Transverse colon (tissue), 4 donors: ENCODE measurements around the gene METAP2. TPM values are rescaled to one million over a fixed set of nuclear protein-coding genes. Genes with fewer than 3 reads are reported as not detected.

Source experiments
- DNase-seq: peaks from one replicate; pipeline ENCODE4 v3.0.0-alpha.2; 2019
- H3K27ac ChIP-seq, 4 donors: fragments of 200-600 bp; sonication (generic); 2 replicates each; pipeline ENCODE4 v1.5.1; 2016 to 2018; ENCODE audit warnings: inconsistent platforms in 4 of 4
- H3K27me3 ChIP-seq: fragments of 200-600 bp; sonication (generic); 2 replicates; pipeline ENCODE4 v1.5.1; 2017; ENCODE audit warnings: inconsistent platforms
- H3K36me3 ChIP-seq, 4 donors: fragments of 200-600 bp; sonication (generic); 2 replicates each; pipeline ENCODE4 v1.5.1; 2017 to 2019; ENCODE audit warnings: inconsistent platforms in 4 of 4
- H3K4me1 ChIP-seq, 4 donors: fragments of 200-600 bp; sonication (generic); 2 replicates each; pipeline ENCODE4 v1.5.1; 2017 to 2020; ENCODE audit warnings: inconsistent platforms in 4 of 4
- H3K4me3 ChIP-seq, 4 donors: fragments of 200-600 bp; sonication (generic); 1 replicate in 1 of 4; 2 replicates in 3 of 4; pipeline versions ENCODE4 v1.5.1 to v1.6.1; 2017 to 2019; ENCODE audit warnings: inconsistent platforms in 4 of 4
- H3K9me3 ChIP-seq, 2 donors: fragments of 200-600 bp; sonication (generic); 2 replicates each; pipeline ENCODE4 v1.5.1; 2017 to 2019; ENCODE audit warnings: inconsistent platforms in 2 of 2
- CTCF ChIP-seq, 5 experiments: fragments of 200-600 bp in 3 of 5; fragments of 450-650 bp in 2 of 5; sonication (generic) in 3 of 5; IDR thresholded peaks; 1 replicate in 2 of 5; 2 replicates in 3 of 5; pipeline ENCODE4 v1.5.1; 2016 to 2017; ENCODE audit warnings: antibody characterized with exemption in 5 of 5, inconsistent platforms in 3 of 5, mild to moderate bottlenecking in 2 of 5, moderate library complexity in 1 of 5
- EP300 ChIP-seq: sonication (generic); formaldehyde crosslinking; IDR thresholded peaks from one replicate; pipeline ENCODE4 v1.6.1; 2017; ENCODE audit warnings: antibody characterized with exemption, low read depth
- POLR2A ChIP-seq: fragments of 450-650 bp; IDR thresholded peaks from one replicate; pipeline ENCODE4 v1.6.1; 2016; ENCODE audit warnings: antibody characterized with exemption, mild to moderate bottlenecking, moderate library complexity
- POLR2AphosphoS5 ChIP-seq, 3 donors: sonication (generic); formaldehyde crosslinking; IDR thresholded peaks; one replicate each; pipeline ENCODE4 v1.6.1; 2016; ENCODE audit warnings: antibody characterized with exemption in 3 of 3
- WGBS, 2 donors: methylation state at CpG; one replicate each; pipeline ENCODE4 v1.1.5; 2018; ENCODE audit warnings: low coverage in 1 of 2; 5-methylcytosine and 5-hydroxymethylcytosine counted together
- in situ Hi-C, 4 donors: fragments of 200-750 bp; cut with MboI; loops; one replicate each; pipeline versions ENCODE4 v1.15.0 to v1.15.1; 2017; ENCODE audit warnings: low sequenced_read_pairs in 3 of 4, low pct_ligation_motif_present in 1 of 4, low pct_unique_long_range_greater_than_20kb in 1 of 4
- intact Hi-C: fragments of 100-400 bp; cut with DNase I; formaldehyde crosslinking; loops from one replicate; pipeline ENCODE4 v1.15.1; 2023; ENCODE audit warnings: low total_unique reads
- total RNA-seq, 4 donors: library from RNA; depleted of rRNA; stranded (reverse); fragments of >200 nt; gene quantifications; one replicate each; pipeline ENCODE4 v1.1.0, GENCODE V29; 2016

Gene METAP2
- total RNA-seq, 4 donors from 2014 or later: 5.2 to 59.7 (median 42.7) TPM

- Histone ChIP-seq H3K36me3 (no peaks in the 10 kb centered on the region), H3K4me3 (no peak overlapping the region), H3K4me1 (no peaks in the 10 kb centered on the region), H3K9me3 (no peaks in the 10 kb centered on the region), H3K27ac (no peak overlapping the region), H3K27me3 (no peaks in the 10 kb centered on the region)
- no peak for DNase-seq
- intact Hi-C loops: no loop called here
- in situ Hi-C loops: no loop called here
- 96 to 100% methylated on average over 4 to 8 of the region's 8 CpGs for WGBS, 2 donors
- TF ChIP-seq EP300 (no peak), CTCF (IDR thresholded peaks at IDR 0.05) (no peak), POLR2A (no peak), POLR2AphosphoS5 (IDR thresholded peaks at IDR 0.05) (no peak)
Measured at GRCh38 chr12:95522692-95523091, 48.7 kb downstream of the METAP2 start.

- H3K36me3 ChIP-seq: no peaks in the 10 kb centered on the region
- no peak for DNase-seq
- H3K27ac ChIP-seq: no peak overlapping the region
- no peaks in the 10 kb centered on the region for H3K9me3 ChIP-seq
- no peaks in the 10 kb centered on the region for H3K27me3 ChIP-seq
- no peaks in the 10 kb centered on the region for H3K4me1 ChIP-seq
- in situ Hi-C loops (no loop called here), intact Hi-C loops (no loop called here)
- no peak for TF ChIP-seq CTCF (IDR thresholded peaks at IDR 0.05)
- TF ChIP-seq POLR2AphosphoS5 (IDR thresholded peaks at IDR 0.05): no peak
- no peak for TF ChIP-seq POLR2A
- no peak for TF ChIP-seq EP300
- 67 to 70% methylated on average over 4 of the region's 4 CpGs for WGBS, 2 donors
- no peak overlapping the region for H3K4me3 ChIP-seq
Measured at GRCh38 chr12:95528431-95528830, 54.5 kb downstream of the METAP2 start.

GRCh38 chr12:95529693-95530225, 55.8 kb downstream of the METAP2 start:
- 78 to 81% methylated on average over 4 of the region's 4 CpGs for WGBS, 2 donors
- Histone ChIP-seq H3K27ac (no peak overlapping the region), H3K36me3 (no peaks in the 10 kb centered on the region), H3K27me3 (no peaks in the 10 kb centered on the region), H3K4me1 (peaks cover 0 to 8% (median 0%) of the 10 kb centered on the region in 4 donors), H3K4me3 (no peak overlapping the region), H3K9me3 (no peaks in the 10 kb centered on the region)
- TF ChIP-seq EP300: no peak
- TF ChIP-seq POLR2AphosphoS5 (IDR thresholded peaks at IDR 0.05): no peak
- no peak for TF ChIP-seq POLR2A
- TF ChIP-seq CTCF (IDR thresholded peaks at IDR 0.05): no peak
- in situ Hi-C loops (loop anchor here (10.0 kb wide), 2 partner anchors 405 to 415 kb away; no protein-coding TSS in a partner anchor), intact Hi-C loops (loop anchor here (10.0 kb wide), 1 partner anchor 415 kb away; no protein-coding TSS in a partner anchor)
- DNase-seq: no peak

GRCh38 chr12:95532851-95533250, 58.9 kb downstream of the METAP2 start:
- intact Hi-C loops: loop anchor here (10.0 kb wide), 1 partner anchor 418 kb away; no protein-coding TSS in a partner anchor
- Histone ChIP-seq H3K4me1 (peaks cover 0 to 18% (median 0%) of the 10 kb centered on the region in 4 donors), H3K4me3 (no peak overlapping the region), H3K27me3 (no peaks in the 10 kb centered on the region), H3K36me3 (no peaks in the 10 kb centered on the region), H3K9me3 (no peaks in the 10 kb centered on the region), H3K27ac (no peak overlapping the region)
- in situ Hi-C loops: loop anchor here (10.0 kb wide), 2 partner anchors 408 to 418 kb away; no protein-coding TSS in a partner anchor
- TF ChIP-seq POLR2A: no peak
- no peak for TF ChIP-seq POLR2AphosphoS5 (IDR thresholded peaks at IDR 0.05)
- TF ChIP-seq CTCF (IDR thresholded peaks at IDR 0.05): no peak
- TF ChIP-seq EP300: no peak
- WGBS, 2 donors: 39 to 44% methylated on average over 5 of the region's 5 CpGs
- no peak for DNase-seq
